Astrocyte of the cerebellum (primary cell): Measurements from ENCODE around the gene MKNK1.

Experiments used
- DNase-seq: peaks from one replicate; pipeline ENCODE4 v3.0.0-alpha.2; 2011; ENCODE audit warnings: low read depth
- H3K4me3 ChIP-seq: 2 replicates; pipeline ENCODE4 v1.5.1; 2011; ENCODE audit warnings: mild to moderate bottlenecking, low read depth, low read length, moderate library complexity
- in situ Hi-C: cut with HindIII; loops from 2 replicates; pipeline ENCODE4 v1.10.0; 2017; ENCODE audit warnings: low sequenced_read_pairs
- TF ChIP-seq, protein P1 (sequence below): IDR thresholded peaks from 2 replicates; pipeline ENCODE4 v1.5.1; 2012; ENCODE audit warnings: low read length, low read depth, moderate library complexity, mild to moderate bottlenecking; ENCODE audit errors: missing control alignments

The MKNK1 gene

GRCh38 chr1:46526013-46526690 is 77.9 kb downstream of the MKNK1 start:
- in situ Hi-C loops, result loop anchor here (5.0 kb wide), 1 partner anchor 49 kb away; no protein-coding TSS in a partner anchor
- no peak overlapping the region for H3K4me3 ChIP-seq
- no peak for DNase-seq
- TF ChIP-seq, protein P1, sequence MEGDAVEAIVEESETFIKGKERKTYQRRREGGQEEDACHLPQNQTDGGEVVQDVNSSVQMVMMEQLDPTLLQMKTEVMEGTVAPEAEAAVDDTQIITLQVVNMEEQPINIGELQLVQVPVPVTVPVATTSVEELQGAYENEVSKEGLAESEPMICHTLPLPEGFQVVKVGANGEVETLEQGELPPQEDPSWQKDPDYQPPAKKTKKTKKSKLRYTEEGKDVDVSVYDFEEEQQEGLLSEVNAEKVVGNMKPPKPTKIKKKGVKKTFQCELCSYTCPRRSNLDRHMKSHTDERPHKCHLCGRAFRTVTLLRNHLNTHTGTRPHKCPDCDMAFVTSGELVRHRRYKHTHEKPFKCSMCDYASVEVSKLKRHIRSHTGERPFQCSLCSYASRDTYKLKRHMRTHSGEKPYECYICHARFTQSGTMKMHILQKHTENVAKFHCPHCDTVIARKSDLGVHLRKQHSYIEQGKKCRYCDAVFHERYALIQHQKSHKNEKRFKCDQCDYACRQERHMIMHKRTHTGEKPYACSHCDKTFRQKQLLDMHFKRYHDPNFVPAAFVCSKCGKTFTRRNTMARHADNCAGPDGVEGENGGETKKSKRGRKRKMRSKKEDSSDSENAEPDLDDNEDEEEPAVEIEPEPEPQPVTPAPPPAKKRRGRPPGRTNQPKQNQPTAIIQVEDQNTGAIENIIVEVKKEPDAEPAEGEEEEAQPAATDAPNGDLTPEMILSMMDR, result no peak

DNA sequence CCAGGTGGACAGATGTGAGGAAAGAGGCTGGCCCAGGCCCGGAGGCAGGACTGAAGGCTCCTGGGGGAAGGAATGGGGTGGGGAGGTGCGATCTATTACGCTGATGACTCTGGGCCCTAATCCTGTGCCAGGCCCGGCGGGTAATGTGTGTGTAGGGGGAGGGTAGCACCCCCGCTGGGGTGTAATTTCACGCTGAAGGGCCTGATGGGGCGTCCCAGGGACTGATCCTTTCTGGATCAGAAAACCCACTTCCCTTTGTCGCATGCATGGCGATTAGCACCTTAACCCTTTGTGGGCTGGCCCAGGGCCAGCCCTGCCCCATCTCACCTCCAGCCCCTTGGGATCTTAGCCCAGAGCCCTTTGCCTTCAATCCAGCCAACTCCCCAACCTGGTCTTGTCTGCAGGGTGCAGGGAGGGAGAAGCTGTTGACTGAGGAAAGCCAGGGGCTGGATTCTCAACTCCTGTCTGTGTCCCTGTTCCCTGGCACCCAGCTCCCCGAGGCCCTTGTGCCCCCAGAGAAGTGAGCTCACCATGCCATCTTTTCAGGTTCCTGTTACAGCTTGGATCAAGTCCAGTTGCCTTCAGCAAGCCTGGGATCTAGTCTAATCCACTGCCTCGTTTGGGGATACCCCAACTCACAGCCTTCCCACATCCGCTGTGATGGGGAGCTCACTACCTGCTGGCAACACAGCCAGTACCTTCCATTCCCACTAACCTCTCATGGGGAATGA is 78.7 kb downstream of the MKNK1 start:
- in situ Hi-C loops, result loop anchor here (5.0 kb wide), 1 partner anchor 48 kb away; no protein-coding TSS in a partner anchor
- no peak overlapping the region for H3K4me3 ChIP-seq
- TF ChIP-seq, protein P1, result no peak
- DNase-seq, result no peak

GRCh38 chr1:46524843-46525242 is 79.2 kb downstream of the MKNK1 start:
- TF ChIP-seq, protein P1, result no peak
- in situ Hi-C loops, result loop anchor here (5.0 kb wide), 1 partner anchor 48 kb away; no protein-coding TSS in a partner anchor
- H3K4me3 ChIP-seq, result no peak overlapping the region
- no peak for DNase-seq

- TF ChIP-seq, protein P1, result no peak
- in situ Hi-C loops, result no loop called here
- no peak overlapping the region for H3K4me3 ChIP-seq
- DNase-seq, result no peak
These were observed 80.3 kb downstream of the MKNK1 start for GRCh38 chr1:46523496-46524353.

- no peak for DNase-seq
- H3K4me3 ChIP-seq, result no peak overlapping the region
- in situ Hi-C loops, result no loop called here
- TF ChIP-seq, protein P1, result no peak
These were observed 81.1 kb downstream of the MKNK1 start for GRCh38 chr1:46522969-46523320.

- in situ Hi-C loops, result no loop called here
- DNase-seq, result peak; percentile 72
- H3K4me3 ChIP-seq, result no peak overlapping the region
- TF ChIP-seq, protein P1, result no peak
These were observed 81.7 kb downstream of the MKNK1 start for GRCh38 chr1:46522184-46522968.
